GM18502 (cell line): ENCODE data around the gene ABTB2.
A peak's percentile ranks its signal among the peaks of the same experiment; 100 is the strongest.

Experiments used
- ATAC-seq: cut with Tn5 transposase; IDR thresholded peaks from one replicate; pipeline ENCODE4 v1.9.1; 2021; ENCODE audit warnings: mild to moderate bottlenecking; ENCODE audit not compliant: unreplicated experiment, poor library complexity

Gene ABTB2

DNA sequence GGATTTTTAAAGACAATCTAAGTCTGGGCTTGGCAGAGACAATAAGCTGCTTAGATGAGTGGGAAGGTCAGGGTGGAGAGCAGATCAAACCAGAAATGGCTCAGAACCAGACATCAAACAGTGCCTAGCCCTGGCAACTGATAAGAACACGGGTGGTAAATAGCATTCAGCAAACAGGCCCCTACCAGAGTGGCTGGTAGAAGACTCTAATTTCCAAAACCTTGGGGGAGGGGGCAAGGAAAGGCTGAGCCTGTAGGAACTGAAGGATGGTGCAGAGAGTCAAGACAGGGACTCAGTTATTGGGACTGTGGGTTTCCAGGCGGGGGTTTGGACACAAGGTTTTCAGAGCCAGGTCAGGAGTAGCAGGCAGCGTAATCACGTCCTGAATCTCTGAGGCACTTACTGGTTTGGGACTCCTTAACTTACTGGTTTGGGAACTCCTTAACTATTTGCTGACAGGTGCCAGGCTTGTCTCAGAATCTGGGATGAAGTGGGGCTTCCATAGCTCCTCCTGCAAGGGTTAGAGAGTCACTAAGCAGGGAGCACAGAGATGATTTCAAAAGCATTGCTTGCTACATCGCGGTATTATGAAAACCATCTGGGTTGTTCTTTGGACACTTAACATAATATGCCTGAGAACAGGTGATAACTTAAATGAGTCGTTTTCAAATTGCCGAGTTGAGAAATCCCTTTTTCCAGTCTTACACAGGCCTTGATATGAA lies 5.7 kb upstream of the ABTB2 start:
- ATAC-seq, result no peak

DNA sequence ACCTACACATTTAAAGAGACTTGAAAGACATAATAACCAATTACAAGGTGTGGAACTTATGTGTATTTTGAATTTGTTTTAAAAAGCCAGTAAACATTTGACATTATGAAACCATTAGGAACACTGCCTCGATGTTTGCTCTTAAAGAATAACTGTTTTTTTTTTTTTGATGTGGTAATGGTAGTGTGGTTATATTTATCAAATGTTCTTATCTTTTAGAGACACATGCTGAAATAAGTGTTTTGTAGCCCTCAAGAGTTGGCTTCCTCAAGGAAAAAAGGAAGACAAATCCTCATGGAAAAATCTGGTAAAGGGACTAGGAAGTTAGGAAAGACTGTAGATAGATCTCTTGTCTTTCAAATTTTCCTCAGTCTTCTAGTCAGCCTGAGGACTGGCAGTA lies 2.2 kb upstream of the ABTB2 start:
- ATAC-seq, result no peak

DNA sequence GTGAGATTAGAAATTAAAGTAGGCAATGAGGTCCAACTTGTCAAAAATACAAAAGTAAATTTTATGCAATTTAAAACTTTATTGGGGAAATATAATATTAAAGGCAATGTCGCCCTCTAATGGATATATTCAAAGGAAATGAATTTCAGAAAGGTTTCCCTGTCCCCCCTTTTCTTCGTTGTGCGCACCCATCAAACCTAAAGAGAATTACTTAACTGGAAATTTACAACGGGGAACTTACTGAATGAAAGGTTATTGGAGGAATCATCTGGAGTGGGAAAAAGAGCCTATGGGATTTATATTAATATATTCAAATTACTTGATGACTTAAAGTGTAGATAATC lies 1.7 kb upstream of the ABTB2 start:
- ATAC-seq, result no peak

DNA sequence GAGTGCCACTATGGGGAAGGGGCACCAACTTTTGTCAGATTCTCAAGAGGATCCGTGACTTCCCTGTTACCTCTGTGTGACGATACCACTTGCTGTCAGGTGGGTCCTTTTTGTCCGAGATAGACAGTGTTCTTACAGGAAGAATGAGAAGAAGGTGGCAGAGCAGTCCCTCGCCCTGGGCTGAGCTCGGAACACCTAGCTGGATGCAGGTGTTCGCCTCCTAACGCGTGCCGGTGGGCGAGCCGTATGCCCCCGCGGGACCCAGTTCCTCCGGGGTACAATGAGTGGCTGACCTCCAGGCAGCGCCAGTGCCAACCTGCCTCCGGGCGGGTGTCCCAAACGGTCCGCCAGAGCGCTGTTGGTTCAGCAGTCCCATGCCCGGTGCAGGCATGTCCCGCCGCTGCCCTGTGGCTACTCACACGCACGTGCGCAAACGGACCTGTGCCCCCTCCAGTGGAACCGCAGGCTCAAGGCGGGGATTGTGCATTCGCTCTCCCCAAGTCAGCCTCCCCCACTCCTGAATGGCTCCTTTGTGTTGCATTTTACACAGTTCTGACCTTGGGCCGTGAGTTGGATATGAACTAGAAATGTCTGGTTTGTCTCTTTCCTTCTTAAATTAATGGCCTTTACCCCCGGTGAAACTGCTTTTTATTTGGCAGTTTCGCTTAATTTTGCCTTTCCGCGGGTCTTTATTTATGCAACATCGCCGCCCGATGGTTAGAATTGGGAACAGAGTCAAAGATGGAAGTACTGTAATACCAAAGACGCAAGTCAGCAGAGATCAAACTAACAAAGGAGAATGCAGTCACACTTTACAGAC lies 1.1 kb upstream of the ABTB2 start:
- no peak for ATAC-seq

DNA sequence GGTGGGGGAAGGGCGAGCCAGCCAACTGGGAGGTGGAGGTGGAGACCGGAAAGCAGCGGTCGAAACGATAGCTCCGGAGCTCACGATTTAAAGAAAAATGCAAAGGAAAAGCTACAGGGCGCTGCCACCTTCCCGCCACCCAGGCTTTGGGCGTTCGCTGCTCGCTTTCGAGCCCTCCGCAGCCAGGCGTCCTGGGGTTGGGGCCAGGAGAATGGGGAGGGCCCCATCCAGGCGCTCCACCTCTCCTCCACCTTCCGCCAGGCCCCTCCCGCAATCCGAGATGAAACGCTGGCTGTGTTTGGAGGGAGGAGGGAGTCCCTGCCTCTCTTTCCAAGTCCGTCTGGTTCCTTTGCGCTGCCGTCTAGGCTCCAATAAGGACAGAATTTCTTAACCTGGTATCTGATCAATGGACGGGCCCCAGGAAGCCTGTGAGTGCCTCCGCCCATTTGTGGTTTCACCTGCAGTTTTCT lies 483 bp upstream of the ABTB2 start:
- no peak for ATAC-seq

DNA sequence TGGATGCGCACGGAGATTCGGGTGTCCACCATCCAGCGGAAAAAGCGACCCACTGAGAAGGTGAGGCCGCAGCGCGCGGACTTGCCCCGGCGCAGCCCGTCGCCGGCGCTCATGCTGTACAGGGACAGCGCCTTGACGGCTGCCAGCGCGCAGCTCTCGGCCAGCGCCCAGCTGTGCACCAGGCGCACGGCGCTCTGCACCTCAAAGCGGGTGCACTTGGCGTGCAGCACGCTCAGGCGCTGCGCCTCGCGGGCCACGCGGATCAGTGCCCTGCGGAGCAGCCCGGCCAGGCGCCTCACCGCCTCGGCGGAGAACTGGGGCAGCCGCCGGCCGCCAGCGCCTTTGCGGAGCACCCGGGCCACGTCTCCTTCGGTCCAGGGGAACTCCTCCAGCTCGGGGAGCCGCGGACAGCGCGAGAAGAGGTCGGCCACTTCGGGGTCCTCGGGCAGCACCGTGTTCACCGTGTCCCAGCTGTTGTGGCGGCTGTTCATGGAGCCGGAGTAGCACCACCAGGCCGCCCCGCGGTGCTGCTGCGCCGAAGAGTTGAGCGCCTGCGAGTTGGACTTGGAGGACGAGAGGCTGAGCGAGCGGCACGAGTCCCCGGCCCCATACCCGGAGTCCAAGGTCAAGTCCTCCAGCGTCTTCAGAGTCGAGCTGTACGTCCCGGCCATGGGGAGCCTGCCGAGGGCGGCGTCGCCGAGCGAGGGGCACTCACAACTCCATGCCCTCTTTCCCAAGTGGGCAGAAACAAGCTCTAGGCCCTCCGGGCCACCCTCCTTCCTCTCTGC lies 703 bp downstream of the ABTB2 start:
- ATAC-seq, result peak; percentile 21

DNA sequence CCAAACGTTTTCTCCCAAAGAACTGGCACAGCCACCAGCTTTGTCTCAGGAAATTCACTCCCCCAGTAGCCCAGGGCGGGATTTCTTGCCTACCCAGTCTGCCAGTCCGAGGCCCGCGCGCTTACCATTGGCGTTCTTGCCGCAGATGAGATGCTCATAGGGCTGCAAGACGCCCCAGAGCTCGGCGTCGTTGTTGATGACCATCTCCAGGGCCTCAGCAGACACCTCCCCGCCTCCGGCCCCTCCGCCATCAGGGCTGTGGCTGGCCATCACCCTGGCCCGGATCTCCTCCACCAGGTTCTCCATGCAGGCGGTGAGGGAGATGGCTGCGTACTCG lies 1.3 kb downstream of the ABTB2 start:
- no peak for ATAC-seq

DNA sequence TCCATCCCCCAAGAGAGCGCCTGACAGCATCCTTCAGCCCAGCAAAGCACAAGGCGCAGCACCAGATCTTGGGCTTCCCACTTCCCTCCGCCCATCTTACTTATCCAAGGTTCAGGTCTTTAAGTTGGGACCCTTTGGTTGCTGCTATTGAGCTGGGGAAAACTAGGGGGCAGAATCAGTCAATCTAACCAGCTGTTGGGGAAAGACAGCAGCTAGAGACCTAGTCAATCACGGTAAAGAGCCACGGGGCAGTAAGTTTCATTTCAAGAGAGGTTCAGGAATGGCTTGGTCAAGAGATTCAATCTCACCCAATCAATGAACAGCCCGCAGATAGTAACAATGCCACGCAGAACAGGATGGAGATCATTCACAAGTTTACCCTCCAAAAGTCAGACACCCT lies 1.7 kb downstream of the ABTB2 start:
- no peak for ATAC-seq

DNA sequence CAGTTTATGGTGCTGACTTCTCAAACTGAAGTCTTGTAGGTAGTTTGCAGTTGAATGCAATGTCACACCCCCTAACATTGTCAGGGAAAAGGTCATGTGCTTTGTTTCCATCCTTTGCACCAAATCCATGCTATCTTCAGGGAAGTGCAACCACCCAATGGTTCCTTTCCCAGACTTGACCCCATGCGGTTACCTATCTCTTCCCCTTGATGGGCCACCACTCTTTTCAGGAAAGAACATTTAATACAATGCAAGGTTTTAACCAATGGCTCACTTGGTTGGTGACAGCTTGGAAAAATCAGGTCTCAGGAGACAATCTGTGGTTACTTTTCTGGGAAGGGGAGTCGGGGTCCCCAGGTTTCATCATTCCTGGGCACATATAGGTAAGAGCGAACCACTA lies 2.1 kb downstream of the ABTB2 start:
- ATAC-seq, result no peak

DNA sequence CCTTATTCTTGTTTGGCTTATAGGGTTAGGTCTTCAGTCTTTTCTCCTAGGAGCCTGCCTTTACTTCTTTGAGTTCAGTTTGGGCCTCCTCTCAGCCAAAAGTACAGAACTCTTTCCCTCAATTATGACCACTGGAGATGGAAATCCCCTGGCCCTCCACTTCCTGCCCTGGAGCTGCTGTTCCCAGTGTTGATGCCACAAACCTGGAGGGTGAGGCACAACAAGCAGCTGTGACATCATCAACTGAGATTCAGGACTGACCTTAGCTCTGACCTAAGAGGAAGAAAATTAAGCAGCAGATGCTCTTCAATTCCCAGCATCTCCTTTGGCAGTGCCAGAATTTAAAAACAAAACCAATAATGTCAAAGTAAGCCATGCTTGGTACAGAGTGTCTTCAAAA lies 3.0 kb downstream of the ABTB2 start:
- ATAC-seq, result no peak

DNA sequence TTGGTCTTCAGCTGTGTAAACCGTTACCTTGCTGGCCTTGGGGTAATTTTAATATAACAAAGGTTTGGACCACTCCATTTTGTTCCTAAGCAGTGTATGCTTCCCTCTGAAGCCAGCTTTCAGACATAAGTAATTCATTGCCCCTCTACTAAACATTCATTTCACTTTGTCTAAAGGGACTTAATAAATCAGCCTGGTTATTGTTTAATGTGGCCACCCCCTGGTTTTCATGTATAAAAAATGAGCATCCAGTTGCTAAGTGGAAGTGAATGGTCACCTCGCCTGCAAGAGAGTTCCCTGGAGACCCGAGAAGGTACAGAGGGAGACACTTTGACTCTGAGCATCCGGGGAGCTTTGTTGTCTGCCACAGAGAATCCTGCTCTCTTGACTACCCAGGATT lies 3.9 kb downstream of the ABTB2 start:
- ATAC-seq, result no peak

DNA sequence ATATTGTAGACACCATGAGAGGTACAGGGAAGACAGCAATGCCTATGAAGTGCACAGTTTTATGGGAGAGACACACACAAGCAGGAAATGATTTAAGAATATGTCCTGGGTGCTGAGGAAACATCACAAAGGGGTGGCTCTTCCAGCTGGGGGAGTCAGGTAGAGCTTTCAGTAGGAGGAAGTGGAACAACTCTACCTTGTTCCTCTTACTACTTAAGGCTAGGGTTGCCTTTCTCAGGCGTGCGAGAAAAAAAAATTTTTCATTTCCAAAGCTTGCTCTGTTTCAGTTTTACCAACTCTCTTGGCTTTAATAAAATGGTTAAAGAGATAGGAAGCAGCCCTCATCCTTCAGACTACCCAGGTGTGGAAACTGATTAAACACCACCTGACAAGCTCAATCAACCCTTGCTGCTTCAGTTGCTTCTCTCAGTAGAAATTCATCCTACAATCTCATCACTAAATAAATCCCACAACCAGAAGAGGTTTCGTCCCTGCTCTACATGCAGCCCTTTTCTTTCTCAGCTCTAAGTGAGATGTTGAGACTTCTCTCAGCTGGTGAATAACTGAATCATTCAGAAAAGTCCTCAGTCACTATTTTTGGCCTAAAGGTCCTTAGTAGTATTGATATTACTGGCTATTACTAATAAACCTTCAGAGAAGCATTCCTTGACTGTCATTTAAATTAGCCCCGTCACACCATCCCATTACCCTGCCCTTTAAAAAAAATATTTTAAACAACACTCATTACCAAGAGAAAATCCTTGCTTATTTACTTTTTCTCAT lies 5.9 kb downstream of the ABTB2 start:
- ATAC-seq, result no peak

DNA sequence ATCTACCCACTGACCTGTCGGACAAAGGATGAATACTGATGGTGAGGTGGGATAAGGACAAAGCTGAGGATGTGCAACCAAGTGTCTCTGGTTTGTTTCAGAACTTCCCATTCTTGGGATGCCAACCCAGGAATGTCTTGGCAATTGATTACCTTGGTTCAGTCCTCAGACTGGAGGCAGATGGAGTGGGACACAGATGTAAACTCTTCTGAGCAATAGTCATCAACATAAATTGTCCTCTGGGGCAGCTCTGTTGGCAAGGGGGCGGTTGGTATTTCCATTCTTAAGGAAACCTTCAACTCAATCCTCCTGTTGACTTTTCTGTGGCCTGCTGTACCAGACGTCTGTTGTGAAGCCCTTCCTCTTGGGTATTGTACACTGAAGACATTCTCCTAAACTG lies 6.8 kb downstream of the ABTB2 start:
- ATAC-seq, result no peak

DNA sequence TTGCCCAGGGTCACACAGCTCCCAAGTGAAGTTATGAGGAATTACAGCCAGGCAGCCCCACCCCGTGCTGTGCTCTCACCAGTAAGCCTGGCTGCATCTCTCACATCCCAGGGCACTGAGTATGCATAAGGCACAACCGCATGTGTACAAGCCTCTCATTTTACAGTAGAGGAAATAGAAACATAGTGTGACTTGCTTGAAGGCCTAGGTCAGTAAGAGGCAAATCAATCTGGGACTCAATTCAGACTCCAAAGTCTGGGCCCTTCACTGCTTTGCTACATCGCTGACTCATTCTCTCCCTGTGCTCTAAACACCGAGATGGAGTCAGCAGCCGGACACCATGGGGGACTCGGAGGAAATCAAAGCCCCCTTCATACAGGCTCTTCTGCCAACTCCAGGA lies 7.9 kb downstream of the ABTB2 start:
- no peak for ATAC-seq

DNA sequence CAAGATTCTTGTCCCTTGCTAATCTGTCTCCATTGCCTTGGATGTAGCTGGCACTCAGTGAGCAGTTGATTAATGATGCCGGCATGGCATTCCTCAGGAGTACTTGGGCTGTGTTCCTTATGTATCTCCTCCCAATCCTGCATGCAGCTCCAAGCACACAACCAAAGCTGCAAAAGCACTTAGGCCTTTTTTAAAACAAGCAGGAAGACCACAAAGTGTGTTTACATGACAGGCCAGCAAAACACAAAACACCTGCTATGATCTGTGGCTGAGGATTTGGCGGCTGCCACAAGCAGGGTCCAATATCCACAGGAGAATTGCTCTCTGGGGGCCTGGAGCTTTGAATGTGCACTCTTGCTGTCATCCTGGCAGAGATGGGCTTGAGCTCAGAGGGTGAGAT lies 8.9 kb downstream of the ABTB2 start:
- no peak for ATAC-seq

DNA sequence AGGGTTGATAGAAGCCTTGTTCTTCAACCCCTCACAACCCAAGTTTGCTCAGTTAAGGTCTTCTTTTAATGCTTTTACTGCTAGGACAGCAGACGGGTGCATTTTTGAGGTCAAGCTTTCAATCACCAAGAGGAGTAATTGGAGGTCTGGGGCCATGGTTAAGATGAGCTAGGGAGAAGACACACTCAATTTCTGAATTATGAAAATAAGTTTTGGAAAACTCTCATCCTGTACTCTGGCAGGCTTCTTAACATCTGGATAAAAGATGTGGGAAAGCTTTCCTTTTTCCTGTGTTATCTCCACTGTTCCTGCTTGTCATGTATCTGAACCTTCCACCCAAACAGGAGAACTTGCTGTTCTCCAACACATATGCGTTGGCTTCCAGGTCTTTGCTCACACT lies 9.7 kb downstream of the ABTB2 start:
- ATAC-seq, result no peak

DNA sequence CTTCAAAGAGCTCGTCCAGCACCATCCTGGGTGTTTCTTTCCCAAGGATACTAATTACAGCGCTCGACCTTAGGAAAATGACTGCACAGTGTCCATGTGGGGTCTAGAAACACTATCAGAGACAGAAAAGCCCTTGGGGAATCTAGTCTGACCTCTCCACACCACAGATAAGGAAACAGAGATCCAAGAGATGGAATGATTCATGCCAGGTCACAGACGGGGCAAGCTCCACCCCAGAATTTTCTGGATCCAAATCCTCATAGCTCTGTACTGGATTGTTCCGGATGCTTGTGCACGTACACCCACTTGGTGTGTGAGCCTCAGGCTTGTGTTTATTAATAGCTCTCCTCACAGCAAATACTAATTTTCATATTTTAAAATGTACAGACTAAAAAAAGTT lies 11.3 kb downstream of the ABTB2 start:
- no peak for ATAC-seq

DNA sequence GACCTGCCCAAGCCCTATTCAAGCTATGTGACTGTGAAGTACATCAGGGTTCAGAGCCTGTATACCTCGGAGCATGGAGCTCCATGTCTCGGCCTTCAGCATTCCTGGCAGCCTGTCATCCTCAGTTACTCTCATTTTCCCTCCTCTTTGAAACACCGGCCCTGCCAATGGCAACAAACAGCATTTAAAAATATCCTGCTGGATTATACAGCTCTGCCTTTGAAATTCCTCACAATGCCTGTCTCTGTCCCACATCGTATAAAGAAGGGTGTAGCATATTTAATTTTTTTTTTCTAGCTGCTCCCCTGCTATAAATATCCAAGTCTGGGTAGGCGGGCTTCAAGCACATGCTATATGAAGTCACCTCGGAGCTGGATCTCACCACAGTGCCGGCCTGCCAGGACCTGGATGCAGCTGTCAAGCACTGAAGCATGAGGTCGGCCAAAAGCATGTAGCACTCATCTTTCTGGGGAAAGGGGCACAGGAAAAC lies 11.8 kb downstream of the ABTB2 start:
- ATAC-seq, result no peak

DNA sequence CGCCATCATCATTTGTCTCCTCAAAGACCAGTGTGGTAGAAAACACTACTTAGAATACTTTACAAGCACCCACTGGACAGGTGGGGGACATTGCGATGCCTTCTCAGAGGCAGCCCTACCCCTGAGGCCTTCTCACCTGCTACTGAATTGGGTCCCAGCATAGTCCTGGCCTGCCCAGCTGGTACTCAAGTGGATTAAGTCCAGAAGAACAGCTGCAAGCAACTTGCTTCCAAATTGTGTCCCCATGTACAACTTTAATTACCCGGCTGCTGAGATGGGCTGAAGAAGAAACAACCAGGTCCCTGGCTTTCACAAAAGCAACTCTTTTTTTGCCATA lies 12.3 kb downstream of the ABTB2 start:
- ATAC-seq, result no peak

DNA sequence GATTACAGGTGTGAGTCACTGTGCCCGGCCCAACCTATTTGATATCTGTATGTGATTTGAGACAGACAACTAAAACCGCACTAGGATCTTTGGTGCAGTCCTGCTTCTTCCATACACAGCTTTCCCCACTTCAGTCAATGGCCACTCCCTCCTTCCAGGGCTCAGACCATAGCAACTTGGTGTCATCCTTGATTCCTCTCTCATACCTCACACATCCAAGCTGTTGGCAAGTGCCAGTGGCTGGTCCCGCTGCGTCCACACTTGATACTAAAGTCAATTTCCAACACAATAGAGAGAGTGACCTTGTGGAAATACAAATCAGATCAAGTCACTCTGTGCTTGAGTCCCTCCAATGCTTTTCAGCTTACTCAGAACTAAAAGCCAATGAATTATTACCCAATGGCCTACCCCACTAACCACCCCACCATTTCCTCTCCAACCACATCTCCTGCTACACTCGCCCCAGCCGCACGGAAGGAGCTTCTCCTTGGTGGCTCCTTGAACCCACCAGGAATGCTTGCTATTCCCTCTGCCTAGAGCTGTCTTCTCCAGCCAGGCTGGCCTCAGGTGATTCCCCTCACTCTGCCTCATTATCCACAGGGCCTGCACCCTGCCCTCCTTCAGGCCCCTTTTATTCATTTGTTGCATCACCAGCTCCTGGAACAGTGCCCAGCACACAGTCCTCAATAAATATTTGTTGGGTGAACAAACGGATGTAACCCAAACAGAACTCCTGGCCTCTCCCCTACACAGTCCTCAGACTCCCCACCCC lies 12.9 kb downstream of the ABTB2 start:
- ATAC-seq, result no peak
